Endothelial cell of umbilical vein (primary cell): ENCODE results near the gene FAM3A.

Source experiments
- EZH2 ChIP-seq: IDR thresholded peaks from 2 replicates; pipeline ENCODE4 v1.6.1; 2012; ENCODE audit warnings: borderline replicate concordance, low read depth, mild to moderate bottlenecking, moderate library complexity, low read length, inconsistent platforms; ENCODE audit not compliant: severe bottlenecking
- FOS ChIP-seq: IDR thresholded peaks from 2 replicates; pipeline ENCODE4 v1.6.1; 2011; ENCODE audit warnings: mild to moderate bottlenecking, low read length, moderate library complexity, borderline replicate concordance; ENCODE audit not compliant: insufficient read depth
- GATA2 ChIP-seq: IDR thresholded peaks from 2 replicates; pipeline ENCODE4 v1.7.0; 2011; ENCODE audit warnings: low read depth, mild to moderate bottlenecking, moderate library complexity, mixed read lengths, low read length; ENCODE audit not compliant: insufficient read length, insufficient read depth
- JUN ChIP-seq: IDR thresholded peaks from 2 replicates; pipeline ENCODE4 v1.6.1; 2011; ENCODE audit warnings: borderline replicate concordance, low read depth; ENCODE audit not compliant: insufficient read length, insufficient read depth
- POLR2A ChIP-seq: IDR thresholded peaks from 2 replicates; pipeline ENCODE4 v1.6.1; 2012; ENCODE audit warnings: low read depth, mild to moderate bottlenecking, control low read depth, low read length
- POLR2AphosphoS5 ChIP-seq: IDR thresholded peaks from 2 replicates; pipeline ENCODE4 v1.6.1; 2012; ENCODE audit warnings: low read depth, mild to moderate bottlenecking, control low read depth, low read length, moderate library complexity; ENCODE audit not compliant: insufficient read depth
- TF ChIP-seq, protein P1 (sequence below), 2 donors: IDR thresholded peaks; 1 replicate in 1 of 2; 2 replicates in 1 of 2; pipeline ENCODE4 v1.5.1; 2011; ENCODE audit warnings: low read length in 2 of 2, mild to moderate bottlenecking in 2 of 2, moderate library complexity in 2 of 2, control low read depth in 1 of 2, inconsistent platforms in 1 of 2, low read depth in 1 of 2; ENCODE audit not compliant: insufficient read depth in 1 of 2; ENCODE audit errors: extremely low read depth in 1 of 2
- TF ChIP-seq, protein P2 (sequence below): IDR thresholded peaks from 2 replicates; pipeline ENCODE4 v1.6.1; 2011; ENCODE audit not compliant: insufficient read depth, insufficient read length

DNA sequence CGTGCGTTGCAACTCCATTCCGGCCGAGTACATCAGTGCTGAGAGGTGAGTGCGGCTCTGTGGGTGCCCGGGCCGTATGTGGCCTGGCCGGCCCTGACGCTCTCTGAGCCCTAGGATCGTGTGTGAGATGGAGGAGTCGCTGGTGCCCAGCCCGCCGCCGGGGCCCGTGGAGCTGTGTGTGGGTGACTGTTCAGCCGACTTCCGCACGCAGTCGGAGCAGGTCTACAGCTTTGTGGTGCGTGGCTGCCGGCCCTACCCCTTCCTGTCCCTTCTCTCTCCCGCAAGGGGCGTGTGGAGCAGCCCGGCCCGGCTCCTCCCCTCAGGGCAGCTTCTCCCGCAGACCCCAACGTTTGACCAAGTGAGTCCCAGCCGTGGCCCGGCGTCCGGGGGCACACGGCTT is 50.0 kb downstream of the FAM3A start:
- TF ChIP-seq, protein P1, sequence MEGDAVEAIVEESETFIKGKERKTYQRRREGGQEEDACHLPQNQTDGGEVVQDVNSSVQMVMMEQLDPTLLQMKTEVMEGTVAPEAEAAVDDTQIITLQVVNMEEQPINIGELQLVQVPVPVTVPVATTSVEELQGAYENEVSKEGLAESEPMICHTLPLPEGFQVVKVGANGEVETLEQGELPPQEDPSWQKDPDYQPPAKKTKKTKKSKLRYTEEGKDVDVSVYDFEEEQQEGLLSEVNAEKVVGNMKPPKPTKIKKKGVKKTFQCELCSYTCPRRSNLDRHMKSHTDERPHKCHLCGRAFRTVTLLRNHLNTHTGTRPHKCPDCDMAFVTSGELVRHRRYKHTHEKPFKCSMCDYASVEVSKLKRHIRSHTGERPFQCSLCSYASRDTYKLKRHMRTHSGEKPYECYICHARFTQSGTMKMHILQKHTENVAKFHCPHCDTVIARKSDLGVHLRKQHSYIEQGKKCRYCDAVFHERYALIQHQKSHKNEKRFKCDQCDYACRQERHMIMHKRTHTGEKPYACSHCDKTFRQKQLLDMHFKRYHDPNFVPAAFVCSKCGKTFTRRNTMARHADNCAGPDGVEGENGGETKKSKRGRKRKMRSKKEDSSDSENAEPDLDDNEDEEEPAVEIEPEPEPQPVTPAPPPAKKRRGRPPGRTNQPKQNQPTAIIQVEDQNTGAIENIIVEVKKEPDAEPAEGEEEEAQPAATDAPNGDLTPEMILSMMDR (IDR thresholded peaks at IDR 0.05; ENCODE audit: extremely low read depth in 1 of 2, insufficient read depth in 1 of 2, low read depth in 1 of 2, low read length in 2 of 2), result no peak
- TF ChIP-seq EZH2 (no peak), JUN (no peak), POLR2AphosphoS5 (no peak), POLR2A (no peak), GATA2 (no peak), FOS (no peak)
- TF ChIP-seq, protein P2, sequence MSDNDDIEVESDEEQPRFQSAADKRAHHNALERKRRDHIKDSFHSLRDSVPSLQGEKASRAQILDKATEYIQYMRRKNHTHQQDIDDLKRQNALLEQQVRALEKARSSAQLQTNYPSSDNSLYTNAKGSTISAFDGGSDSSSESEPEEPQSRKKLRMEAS, result no peak
